Cardiac muscle cell (in vitro differentiated cells and primary cell): ENCODE data around the gene TPD52L1. TPM values are rescaled to one million over a fixed set of nuclear protein-coding genes. Genes with fewer than 3 reads are reported as not detected.

Experiments
- DNase-seq, 2 donors: peaks; one replicate each; pipeline versions ENCODE4 v3.0.0 to v3.0.0-alpha.2; 2010 to 2017; ENCODE audit warnings: low read depth in 1 of 2, low spot score in 1 of 2
- H3K27ac ChIP-seq: fragments of 200-600 bp; sonication (generic); 2 replicates; pipeline ENCODE4 v1.5.1; 2016
- H3K27me3 ChIP-seq: fragments of 200-600 bp; sonication (generic); 2 replicates; pipeline ENCODE4 v1.6.0; 2016; ENCODE audit warnings: control low read depth
- H3K36me3 ChIP-seq: fragments of 200-600 bp; sonication (generic); 2 replicates; pipeline ENCODE4 v1.5.1; 2016; ENCODE audit warnings: control low read depth
- H3K4me1 ChIP-seq: fragments of 200-600 bp; sonication (generic); 2 replicates; pipeline ENCODE4 v1.8.1; 2017; ENCODE audit warnings: low read depth, mild to moderate bottlenecking, mixed run types
- H3K4me3 ChIP-seq: fragments of 200-600 bp; sonication (generic); 2 replicates; pipeline ENCODE4 v1.5.1; 2016; ENCODE audit warnings: mild to moderate bottlenecking
- H3K9me3 ChIP-seq: fragments of 200-600 bp; sonication (generic); 2 replicates; pipeline ENCODE4 v1.5.1; 2017; ENCODE audit warnings: low read depth, mild to moderate bottlenecking, control low read depth
- CTCF ChIP-seq: IDR thresholded peaks from 2 replicates; pipeline ENCODE4 v1.5.1; 2012; ENCODE audit warnings: low read depth, mild to moderate bottlenecking, low read length
- polyA plus RNA-seq: library from polyadenylated mRNA; unstranded; fragments of >200 nt; fragmentation: Nextera tagmentation; extraction: Ambion mirVana; gene quantifications from 2 replicates; pipeline ENCODE4 v1.2.1, GENCODE V29; 2016
- total RNA-seq: library from RNA; depleted of rRNA; stranded (reverse); fragments of >200 nt; gene quantifications from 2 replicates; pipeline ENCODE4 v1.2.3, GENCODE V29; 2016

TPD52L1 gene
- total and polyA plus RNA-seq, 2 experiments from 2014 or later: 49.2 to 72.8 TPM

- no peaks in the 10 kb centered on the region for H3K36me3 ChIP-seq
- peak in 1 of 2 donors; percentile 5 for DNase-seq
- H3K27me3 ChIP-seq: no peaks in the 10 kb centered on the region
- H3K4me3 ChIP-seq: no peak overlapping the region
- no peaks in the 10 kb centered on the region for H3K4me1 ChIP-seq
- H3K9me3 ChIP-seq: no peaks in the 10 kb centered on the region
- no peak for TF ChIP-seq CTCF
- no peak overlapping the region for H3K27ac ChIP-seq
Measured at GRCh38 chr6:125111219-125111983, 42.2 kb upstream of the TPD52L1 start.

GRCh38 chr6:125112934-125113333, 40.6 kb upstream of the TPD52L1 start:
- H3K9me3 ChIP-seq: no peaks in the 10 kb centered on the region
- H3K4me3 ChIP-seq: no peak overlapping the region
- H3K27me3 ChIP-seq: no peaks in the 10 kb centered on the region
- H3K27ac ChIP-seq: no peak overlapping the region
- no peaks in the 10 kb centered on the region for H3K36me3 ChIP-seq
- DNase-seq: no peak
- no peak for TF ChIP-seq CTCF
- H3K4me1 ChIP-seq: no peaks in the 10 kb centered on the region

- H3K36me3 ChIP-seq: no peaks in the 10 kb centered on the region
- DNase-seq: peak; percentile 64 to 75
- no peak overlapping the region for H3K4me3 ChIP-seq
- H3K9me3 ChIP-seq: no peaks in the 10 kb centered on the region
- peak; percentile 84 for TF ChIP-seq CTCF
- no peaks in the 10 kb centered on the region for H3K27me3 ChIP-seq
- H3K27ac ChIP-seq: no peak overlapping the region
- no peaks in the 10 kb centered on the region for H3K4me1 ChIP-seq
Measured at GRCh38 chr6:125114248-125114858, 39.2 kb upstream of the TPD52L1 start.

GRCh38 chr6:125116170-125116569, 37.4 kb upstream of the TPD52L1 start:
- H3K36me3 ChIP-seq: no peaks in the 10 kb centered on the region

GRCh38 chr6:125116710-125117109, 36.9 kb upstream of the TPD52L1 start:
- no peak for TF ChIP-seq CTCF
- H3K36me3 ChIP-seq: no peaks in the 10 kb centered on the region

More at GRCh38 chr6:125116170-125116569, 37.4 kb upstream of the TPD52L1 start:
- H3K27ac ChIP-seq: no peak overlapping the region
- H3K27me3 ChIP-seq: no peaks in the 10 kb centered on the region
- H3K9me3 ChIP-seq: no peaks in the 10 kb centered on the region
- no peak for TF ChIP-seq CTCF
- no peak overlapping the region for H3K4me3 ChIP-seq
- no peaks in the 10 kb centered on the region for H3K4me1 ChIP-seq
- no peak for DNase-seq

More at GRCh38 chr6:125116710-125117109, 36.9 kb upstream of the TPD52L1 start:
- Histone ChIP-seq H3K27me3 (no peaks in the 10 kb centered on the region), H3K4me3 (no peak overlapping the region), H3K27ac (no peak overlapping the region), H3K4me1 (no peaks in the 10 kb centered on the region), H3K9me3 (no peaks in the 10 kb centered on the region)
- no peak for DNase-seq
